ENCODE measurements around the gene FCRLB. TPM values are rescaled to one million over a fixed set of nuclear protein-coding genes. Genes with fewer than 3 reads are reported as not detected.

Gene FCRLB
- total and polyA plus RNA-seq, 8 donors: 0.25 to 1.1 (median 0.53) TPM

- no peaks in the 10 kb centered on the region for H3K36me3 ChIP-seq
- TF ChIP-seq CTCF (IDR thresholded peaks at IDR 0.05): no peak
- H3K4me1 ChIP-seq: peaks cover 0 to 31% of the 10 kb centered on the region in 2 donors
- peaks cover 3 to 84% of the 10 kb centered on the region in 2 donors for H3K27me3 ChIP-seq
- no peaks in the 10 kb centered on the region for H3K9me3 ChIP-seq
- peak overlapping the region; percentile 68 to 75 for H3K4me3 ChIP-seq
- peak; percentile 77 to 92 (median 89) for DNase-seq
- H3K27ac ChIP-seq: peak overlapping the region; percentile 79 to 85
- intact Hi-C loops (cut with DNase I): no loop called here
- peak; percentile 89 for ATAC-seq
Observed at GRCh38 chr1:161726473-161727255, 5.3 kb downstream of the FCRLB start.

- no peak for TF ChIP-seq CTCF (IDR thresholded peaks at IDR 0.05)
- Histone ChIP-seq H3K4me1 (peaks cover 0 to 26% of the 10 kb centered on the region in 2 donors), H3K9me3 (no peaks in the 10 kb centered on the region), H3K27me3 (peaks cover 3 to 77% of the 10 kb centered on the region in 2 donors), H3K27ac (peak overlapping the region; percentile 79 to 85), H3K36me3 (no peaks in the 10 kb centered on the region), H3K4me3 (peak overlapping the region; percentile 68 to 75)
- no peak for DNase-seq
- intact Hi-C loops (cut with DNase I): no loop called here
- ATAC-seq: peak; percentile 1
Observed at GRCh38 chr1:161727256-161727924, 6.0 kb downstream of the FCRLB start.

- no peak for TF ChIP-seq CTCF (IDR thresholded peaks at IDR 0.05)
- intact Hi-C loops (cut with DNase I): no loop called here
- H3K27me3 ChIP-seq: peaks cover 3 to 65% of the 10 kb centered on the region in 2 donors
- ATAC-seq (no peak), DNase-seq (no peak)
- peaks cover 0 to 26% of the 10 kb centered on the region in 2 donors for H3K4me1 ChIP-seq
- H3K36me3 ChIP-seq: no peaks in the 10 kb centered on the region
- no peak overlapping the region for H3K4me3 ChIP-seq
- no peaks in the 10 kb centered on the region for H3K9me3 ChIP-seq
- H3K27ac ChIP-seq: no peak overlapping the region
Observed at GRCh38 chr1:161728376-161729226, 7.3 kb downstream of the FCRLB start.

- peaks cover 0 to 50% of the 10 kb centered on the region in 2 donors for H3K27me3 ChIP-seq
- H3K4me3 ChIP-seq: no peak overlapping the region
- no peak overlapping the region for H3K27ac ChIP-seq
- intact Hi-C loops (cut with DNase I): no loop called here
- no peak for DNase-seq
- no peak for TF ChIP-seq CTCF (IDR thresholded peaks at IDR 0.05)
- no peak for ATAC-seq
- H3K36me3 ChIP-seq: no peaks in the 10 kb centered on the region
- H3K4me1 ChIP-seq: peaks cover 0 to 26% of the 10 kb centered on the region in 2 donors
- no peaks in the 10 kb centered on the region for H3K9me3 ChIP-seq
Observed at GRCh38 chr1:161730050-161730564, 8.8 kb downstream of the FCRLB start.

Data from left lung (tissue), 10 donors.